ENCODE results near the gene ZNF365. TPM values are rescaled to one million over a fixed set of nuclear protein-coding genes. Genes with fewer than 3 reads are reported as not detected.

The ZNF365 gene
- total and polyA plus RNA-seq, 2 of the 8 experiments (the other 6 are each of a cell fraction or from before 2014, with no cell fraction given) = 0.41 to 0.43 TPM

- TF ChIP-seq CHD7 (IDR thresholded peaks at IDR 0.05; ENCODE audit: insufficient replicate concordance, low read length) (no peak), SRF (IDR thresholded peaks at IDR 0.05; ENCODE audit: low read depth, low read length) (no peak), SUZ12 (IDR thresholded peaks at IDR 0.05; ENCODE audit: low read length) (no peak), RXRA (IDR thresholded peaks at IDR 0.05; ENCODE audit: insufficient read depth, low read depth, low read length) (no peak), SAP30 (IDR thresholded peaks at IDR 0.05; ENCODE audit: insufficient read depth, insufficient replicate concordance, low read length) (no peak)
Measured at GRCh38 chr10:62333135-62333889, 40.9 kb upstream of the ZNF365 start (continued).

Measured in H1 (cell line).